ENCODE results near the gene HM13. TPM values are rescaled to one million over a fixed set of nuclear protein-coding genes. Genes with fewer than 3 reads are reported as not detected.
A peak's percentile ranks its signal among the peaks of the same experiment; 100 is the strongest.
"Not testable (repeated sequence)": the region's sequence is repeated elsewhere in the genome, so short reads cannot be mapped to it uniquely, and the experiment has no call there.

The HM13 gene
- total RNA-seq, 1 experiment from 2014 or later: 338 TPM

- no peak for DNase-seq (ENCODE audit: low read depth)
- in situ Hi-C loops (cut with HindIII; ENCODE audit: low pct_unique_long_range_greater_than_20kb, low sequenced_read_pairs): no loop called here
Measured at GRCh38 chr20:31496761-31497295, 17.4 kb upstream of the HM13 start.

DNA sequence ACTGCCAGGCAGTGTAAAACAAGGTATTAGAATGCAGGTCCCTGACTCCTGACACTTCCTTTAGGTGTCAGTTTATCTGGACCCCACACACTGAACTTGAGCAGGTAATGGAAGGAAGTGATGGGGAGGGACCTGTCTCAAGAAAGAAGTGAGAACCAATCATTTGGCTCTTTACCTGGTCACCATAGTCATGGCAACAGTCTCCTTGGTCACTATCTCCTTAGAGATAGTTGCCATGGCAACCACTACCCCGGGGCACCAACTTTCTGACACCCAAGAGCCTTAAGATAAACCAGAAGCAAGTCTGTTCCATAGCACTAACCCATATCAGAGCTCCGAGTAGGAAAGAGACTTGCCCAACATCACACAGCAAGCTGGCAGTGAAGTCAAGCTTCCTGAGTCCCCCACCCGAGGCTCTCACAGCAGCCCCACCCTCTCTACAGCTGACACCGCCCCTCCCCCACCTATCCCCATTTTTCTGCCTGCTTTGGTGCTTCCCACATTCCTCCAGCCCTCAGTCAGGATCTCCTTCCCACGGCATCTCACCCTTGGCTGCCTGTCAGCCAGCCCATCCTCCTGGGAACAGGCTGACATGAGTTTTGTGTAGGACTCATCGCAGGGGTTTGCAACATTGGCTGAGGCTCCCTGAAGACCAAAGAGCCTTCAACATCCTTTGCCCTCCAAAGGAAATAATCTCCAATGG lies 16.3 kb upstream of the HM13 start:
- no peak for DNase-seq (ENCODE audit: low read depth)

DNA sequence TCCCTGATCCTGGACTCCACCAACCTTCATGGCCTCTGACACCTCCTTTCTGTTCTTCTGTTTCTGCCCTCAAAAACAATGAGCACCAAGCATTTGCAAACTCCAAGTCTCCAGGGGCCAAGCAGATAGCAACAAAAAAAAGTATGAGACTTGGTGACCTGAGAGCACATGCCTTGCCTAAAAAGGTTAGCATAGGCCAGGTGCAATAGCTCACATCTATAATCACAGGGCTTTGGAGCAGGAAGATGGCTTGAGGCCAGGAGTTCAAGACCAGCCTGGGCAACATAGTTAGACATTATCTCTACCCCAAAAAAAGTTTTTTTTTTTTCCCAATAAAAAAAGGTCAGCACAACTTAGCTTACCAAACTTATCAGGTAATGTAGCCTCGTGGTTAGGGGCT lies 13.7 kb upstream of the HM13 start:
- DNase-seq (ENCODE audit: low read depth): no peak
- in situ Hi-C loops (cut with HindIII; ENCODE audit: low pct_unique_long_range_greater_than_20kb, low sequenced_read_pairs): no loop called here

More for the DNA sequence above, 16.3 kb upstream of the HM13 start:
- in situ Hi-C loops (cut with HindIII; ENCODE audit: low pct_unique_long_range_greater_than_20kb, low sequenced_read_pairs): no loop called here

DNA sequence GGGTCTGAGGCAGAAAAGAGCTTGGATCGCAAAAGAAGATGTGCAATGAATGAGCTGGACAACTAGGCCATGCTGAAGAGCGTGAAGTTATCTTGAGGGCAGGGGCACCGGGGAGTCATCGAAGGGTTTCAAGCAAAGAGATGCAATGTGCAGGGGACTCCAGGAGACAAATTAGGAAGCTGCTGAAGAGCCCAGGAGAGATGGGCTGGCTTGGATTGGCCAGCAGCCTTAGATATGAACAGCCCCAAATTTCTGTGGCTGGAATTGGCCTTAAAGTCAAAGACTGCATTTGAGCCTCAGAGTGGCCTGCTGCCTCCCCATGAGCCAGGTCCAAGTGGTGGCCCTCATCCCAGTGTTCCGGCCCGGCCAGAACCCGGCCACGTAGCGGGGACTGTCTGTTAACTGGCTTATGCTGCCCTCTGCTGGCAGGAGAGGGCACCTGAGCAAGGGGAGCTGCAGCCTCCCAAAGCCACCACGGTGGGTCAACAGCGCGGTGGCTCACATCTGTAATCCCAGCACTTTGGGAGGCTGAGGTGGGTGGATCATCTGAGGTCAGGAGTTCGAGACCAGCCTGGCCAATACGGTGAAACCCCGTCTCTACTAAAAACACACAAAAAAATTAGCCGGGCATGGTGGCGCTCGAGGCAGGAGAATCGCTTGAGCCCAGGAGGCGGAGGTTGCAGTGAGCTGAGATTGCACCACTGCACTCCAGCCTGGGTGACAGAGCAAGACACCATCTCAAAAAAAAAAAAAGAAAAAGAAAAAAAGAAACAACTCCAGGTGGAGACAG lies 11.2 kb upstream of the HM13 start:
- DNase-seq (ENCODE audit: low read depth): peak; percentile 59
- in situ Hi-C loops (cut with HindIII; ENCODE audit: low pct_unique_long_range_greater_than_20kb, low sequenced_read_pairs): not testable (repeated sequence)

DNA sequence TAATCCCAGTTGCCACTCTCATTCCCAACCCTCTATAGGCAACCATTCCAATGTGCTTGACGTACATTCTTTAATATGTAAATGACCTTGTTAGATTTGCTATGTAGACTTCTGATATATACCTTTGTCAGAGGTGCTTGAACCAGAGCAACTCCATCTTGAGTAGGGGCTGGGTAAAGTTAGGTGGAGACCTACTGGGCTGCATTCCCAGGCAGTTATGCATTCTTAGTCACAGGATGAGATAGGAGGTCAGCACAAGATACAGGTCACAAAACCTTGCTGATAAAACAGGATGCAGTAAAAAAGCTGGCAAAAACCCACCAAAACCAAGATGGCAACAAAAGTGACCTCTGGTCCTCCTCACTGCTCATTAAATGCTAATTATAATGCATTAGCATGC lies 8.3 kb upstream of the HM13 start:
- DNase-seq (ENCODE audit: low read depth): no peak
- in situ Hi-C loops (cut with HindIII; ENCODE audit: low pct_unique_long_range_greater_than_20kb, low sequenced_read_pairs): no loop called here

- DNase-seq (ENCODE audit: low read depth): no peak
- in situ Hi-C loops (cut with HindIII; ENCODE audit: low pct_unique_long_range_greater_than_20kb, low sequenced_read_pairs): no loop called here
Measured at GRCh38 chr20:31508517-31509244, 5.6 kb upstream of the HM13 start.

GRCh38 chr20:31515072-31515774 lies 981 bp downstream of the HM13 start:
- in situ Hi-C loops (cut with HindIII; ENCODE audit: low pct_unique_long_range_greater_than_20kb, low sequenced_read_pairs): no loop called here
- DNase-seq (ENCODE audit: low read depth): no peak

DNA sequence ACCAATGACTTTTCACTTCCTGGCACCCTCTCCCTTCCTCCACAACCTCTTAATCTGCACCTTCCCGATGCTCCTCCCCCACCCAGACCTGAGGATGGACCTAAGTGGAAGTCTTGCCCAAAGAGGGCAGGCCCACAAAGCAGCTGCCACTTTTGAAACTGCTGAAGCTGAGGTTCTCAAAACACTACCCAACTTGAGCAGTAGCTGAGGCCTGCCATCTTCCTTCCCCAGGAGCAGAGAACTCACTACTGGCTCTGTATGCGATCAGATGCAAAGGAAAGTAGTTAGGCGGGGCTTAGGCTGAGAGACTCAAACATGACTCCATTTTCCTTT lies 1.5 kb downstream of the HM13 start:
- no peak for DNase-seq (ENCODE audit: low read depth)
- in situ Hi-C loops (cut with HindIII; ENCODE audit: low pct_unique_long_range_greater_than_20kb, low sequenced_read_pairs): no loop called here

DNA sequence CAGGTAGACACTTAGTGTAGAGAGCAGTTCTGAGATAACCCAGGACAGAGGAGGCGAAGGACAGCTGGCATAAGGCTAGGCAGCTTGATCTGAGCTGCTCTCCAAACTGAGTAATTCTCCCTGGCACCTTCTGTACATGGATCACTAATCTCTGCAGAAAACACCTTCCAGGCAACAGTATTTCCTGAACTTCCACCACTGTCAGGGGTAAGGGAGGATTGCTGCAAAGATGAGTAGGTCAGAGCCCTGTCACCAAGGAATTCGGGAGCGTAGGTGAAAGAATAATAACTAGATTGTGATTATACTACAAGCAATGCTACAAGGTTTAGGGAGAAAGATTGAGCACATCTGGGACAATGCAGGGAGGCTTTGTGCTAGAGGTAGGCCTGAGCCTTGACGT lies 1.9 kb downstream of the HM13 start:
- DNase-seq (ENCODE audit: low read depth): no peak
- in situ Hi-C loops (cut with HindIII; ENCODE audit: low pct_unique_long_range_greater_than_20kb, low sequenced_read_pairs): no loop called here

- no peak for DNase-seq (ENCODE audit: low read depth)
- in situ Hi-C loops (cut with HindIII; ENCODE audit: low pct_unique_long_range_greater_than_20kb, low sequenced_read_pairs): no loop called here
Measured at GRCh38 chr20:31516651-31517050, 2.4 kb downstream of the HM13 start.

GRCh38 chr20:31517373-31517772 lies 3.1 kb downstream of the HM13 start:
- in situ Hi-C loops (cut with HindIII; ENCODE audit: low pct_unique_long_range_greater_than_20kb, low sequenced_read_pairs): no loop called here
- peak; percentile 83 for DNase-seq (ENCODE audit: low read depth)

DNA sequence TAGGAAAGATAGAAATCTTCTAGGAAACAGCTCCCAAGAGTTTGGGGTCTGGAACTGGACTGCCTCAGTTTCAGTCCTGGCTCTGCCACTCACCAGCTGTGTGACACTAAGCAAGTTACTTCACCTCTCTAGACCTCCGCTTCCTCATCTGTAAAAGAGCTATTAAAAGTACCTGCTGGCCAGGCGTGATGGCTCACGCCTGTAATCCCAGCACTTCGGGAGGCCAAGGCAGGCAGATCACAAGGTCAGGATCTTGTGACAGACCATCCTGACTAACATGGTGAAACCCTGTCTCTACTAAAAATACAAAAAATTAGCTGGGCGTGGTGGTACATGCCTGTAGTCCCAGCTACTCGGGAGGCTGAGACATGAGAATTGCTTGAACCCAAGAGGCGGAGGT lies 7.0 kb downstream of the HM13 start:
- DNase-seq (ENCODE audit: low read depth): peak; percentile 45
- in situ Hi-C loops (cut with HindIII; ENCODE audit: low pct_unique_long_range_greater_than_20kb, low sequenced_read_pairs): not testable (repeated sequence)

- no peak for DNase-seq (ENCODE audit: low read depth)
- in situ Hi-C loops (cut with HindIII; ENCODE audit: low pct_unique_long_range_greater_than_20kb, low sequenced_read_pairs): no loop called here
Measured at GRCh38 chr20:31522731-31523130, 8.5 kb downstream of the HM13 start.

GRCh38 chr20:31523361-31524283 lies 9.4 kb downstream of the HM13 start:
- in situ Hi-C loops (cut with HindIII; ENCODE audit: low pct_unique_long_range_greater_than_20kb, low sequenced_read_pairs): no loop called here
- DNase-seq (ENCODE audit: low read depth): no peak

DNA sequence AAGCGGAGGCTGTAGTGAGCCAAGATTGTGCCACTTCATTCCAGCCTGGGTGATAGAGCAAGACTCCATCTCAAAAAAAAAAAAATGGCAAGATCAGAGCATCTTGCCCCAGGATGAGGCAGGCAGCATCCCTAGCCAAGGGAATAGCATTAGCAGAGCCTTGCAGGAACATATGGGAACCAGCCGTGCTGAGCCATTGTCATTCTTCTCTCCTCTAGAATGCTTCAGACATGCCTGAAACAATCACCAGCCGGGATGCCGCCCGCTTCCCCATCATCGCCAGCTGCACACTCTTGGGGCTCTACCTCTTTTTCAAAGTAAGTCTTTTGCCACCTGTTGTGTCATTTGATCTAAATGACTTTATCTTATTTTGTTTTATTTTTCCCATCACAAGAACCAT lies 13.0 kb downstream of the HM13 start:
- DNase-seq (ENCODE audit: low read depth): no peak
- in situ Hi-C loops (cut with HindIII; ENCODE audit: low pct_unique_long_range_greater_than_20kb, low sequenced_read_pairs): no loop called here

DNA sequence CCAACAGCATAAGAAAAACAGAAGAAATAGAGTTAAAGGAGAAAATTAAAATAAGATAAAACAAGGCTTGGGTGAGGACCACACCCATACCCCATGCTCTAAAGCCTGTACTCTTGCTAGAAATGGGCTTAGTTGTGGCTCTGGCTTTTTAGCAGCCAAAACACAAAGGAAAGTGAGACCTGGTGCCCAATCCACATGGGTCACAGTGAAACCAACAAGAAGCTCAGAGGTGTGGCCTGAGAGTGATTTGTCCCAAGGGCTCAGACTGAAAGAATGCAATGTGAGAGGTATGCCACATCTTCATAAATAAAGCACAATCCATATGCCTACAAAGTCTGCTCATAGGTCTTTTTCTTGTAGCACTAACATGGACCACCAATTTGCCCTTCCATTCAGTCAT lies 21.1 kb downstream of the HM13 start:
- DNase-seq (ENCODE audit: low read depth): no peak
- in situ Hi-C loops (cut with HindIII; ENCODE audit: low pct_unique_long_range_greater_than_20kb, low sequenced_read_pairs): no loop called here

DNA sequence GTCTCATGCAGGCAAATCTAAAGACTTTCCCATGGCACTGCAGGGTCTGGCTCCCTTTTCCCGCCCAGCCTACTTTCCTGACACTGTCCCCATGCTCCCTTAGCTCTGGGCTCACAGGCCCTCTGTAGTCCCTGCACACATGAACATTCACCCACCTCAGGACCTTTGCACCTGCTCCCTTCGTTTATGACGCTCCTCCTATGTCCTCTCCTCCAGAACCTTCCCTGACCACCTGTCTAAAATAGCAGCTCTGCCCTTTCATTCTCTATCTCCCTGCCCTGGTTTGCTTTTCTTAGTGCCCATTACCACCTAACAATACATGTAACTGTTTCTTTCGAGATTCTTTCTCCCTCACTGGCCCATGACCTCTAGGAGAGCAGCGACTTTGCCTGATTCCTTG lies 22.3 kb downstream of the HM13 start:
- in situ Hi-C loops (cut with HindIII; ENCODE audit: low pct_unique_long_range_greater_than_20kb, low sequenced_read_pairs): no loop called here

More for the DNA sequence above, 22.3 kb downstream of the HM13 start:
- DNase-seq (ENCODE audit: low read depth): no peak

Measured in Caki2 (cell line).